Endodermal cell (in vitro differentiated cells): Measurements from ENCODE around the gene P4HTM. TPM values are rescaled to one million over a fixed set of nuclear protein-coding genes. Genes with fewer than 3 reads are reported as not detected.

ENCODE experiments used
- DNase-seq: peaks from one replicate; pipeline ENCODE4 v3.0.0-alpha.2; 2017
- H3K27ac ChIP-seq: 2 replicates; pipeline ENCODE4 v1.5.1; 2013; ENCODE audit warnings: mild to moderate bottlenecking, low read depth, low read length, moderate library complexity
- H3K27me3 ChIP-seq: 2 replicates; pipeline ENCODE4 v1.6.1; 2013; ENCODE audit warnings: mild to moderate bottlenecking, low read length, moderate library complexity; ENCODE audit not compliant: insufficient read depth, control insufficient read depth, poor library complexity, severe bottlenecking
- H3K36me3 ChIP-seq: 2 replicates; pipeline ENCODE4 v1.7.0; 2013; ENCODE audit warnings: mild to moderate bottlenecking, low read length, moderate library complexity; ENCODE audit not compliant: control insufficient read depth, insufficient read depth
- H3K4me1 ChIP-seq: one replicate; pipeline ENCODE4 v1.7.0; 2013; ENCODE audit warnings: low read length; ENCODE audit not compliant: control insufficient read depth, insufficient read depth
- H3K4me3 ChIP-seq: 2 replicates; pipeline ENCODE4 v1.5.1; 2013; ENCODE audit warnings: mild to moderate bottlenecking, low read length, moderate library complexity
- H3K9ac ChIP-seq: 2 replicates; pipeline ENCODE4 v1.6.1; 2013; ENCODE audit warnings: mild to moderate bottlenecking, low read length, moderate library complexity; ENCODE audit not compliant: poor library complexity, severe bottlenecking; ENCODE audit errors: extremely low read depth
- H3K9me3 ChIP-seq: 2 replicates; pipeline ENCODE4 v1.6.1; 2013; ENCODE audit warnings: mild to moderate bottlenecking, low read length, moderate library complexity; ENCODE audit not compliant: control insufficient read depth
- H3K27ac Mint-ChIP-seq: 2 replicates; pipeline ENCODE4 v1.8.0; 2020; ENCODE audit warnings: mixed read lengths
- H3K27me3 Mint-ChIP-seq: 2 replicates; pipeline ENCODE4 v1.8.0; 2021; ENCODE audit warnings: mild to moderate bottlenecking, mixed read lengths; ENCODE audit not compliant: insufficient read depth
- H3K36me3 Mint-ChIP-seq: 2 replicates; pipeline ENCODE4 v1.8.0; 2020; ENCODE audit warnings: low read depth, mixed read lengths
- H3K4me1 Mint-ChIP-seq: 2 replicates; pipeline ENCODE4 v1.8.0; 2020; ENCODE audit warnings: mixed read lengths
- H3K4me3 Mint-ChIP-seq: 2 replicates; pipeline ENCODE4 v1.8.0; 2020; ENCODE audit warnings: mild to moderate bottlenecking, moderate library complexity, mixed read lengths
- H3K9me3 Mint-ChIP-seq: 2 replicates; pipeline ENCODE4 v1.8.0; 2020; ENCODE audit warnings: mild to moderate bottlenecking, mixed read lengths
- WGBS, 2 experiments: methylation state at CpG; one replicate each; pipeline versions ENCODE4 v1.1.5 to v1.1.7; 2013; ENCODE audit warnings: missing lambda C conversion rate in 2 of 2, mixed read lengths in 1 of 2; ENCODE audit not compliant: insufficient coverage in 1 of 2, insufficient read length in 1 of 2; 5-methylcytosine and 5-hydroxymethylcytosine counted together
- total RNA-seq, 2 donors: library from RNA; stranded (reverse); fragmentation: NEBNext Ultra II Directional in 1 of 2; extraction: Animal tissue kit (Norgen Biotek cat#: 25700) in 1 of 2; gene quantifications; 2 replicates in 1 of 2; 3 replicates in 1 of 2; pipeline ENCODE4 v1.2.1, GENCODE V29; 2021
- TF ChIP-seq, protein P1 (sequence below): fragments of 200-600 bp; sonication (generic); conservative IDR thresholded peaks from 2 replicates; pipeline ENCODE4 v1.5.0; 2021; ENCODE audit warnings: antibody characterized with exemption, mild to moderate bottlenecking

P4HTM gene
- total RNA-seq, 2 donors from 2014 or later: 12.4 to 17.6 TPM

DNA sequence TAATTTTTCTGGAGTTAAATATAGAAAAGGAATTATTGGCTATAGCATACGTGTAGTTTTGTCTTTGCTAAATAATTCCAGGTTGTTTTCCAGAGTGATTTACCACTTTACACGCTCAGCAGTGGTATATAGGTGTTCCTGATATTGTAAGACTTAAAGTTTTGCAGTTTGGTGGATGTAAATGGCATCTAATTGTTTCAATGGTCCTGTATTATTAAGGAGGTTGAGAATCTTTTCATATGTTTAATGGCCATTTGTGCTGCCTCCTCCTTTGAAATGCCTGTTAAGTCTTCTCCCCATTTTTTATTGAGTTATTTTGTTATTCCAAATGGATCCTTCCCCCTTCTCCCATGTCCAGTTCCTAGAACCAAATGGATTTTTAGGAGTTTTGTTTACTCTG is 26.4 kb upstream of the P4HTM start:
- no peaks in the 10 kb centered on the region for H3K9me3 Mint-ChIP-seq
- H3K27me3 Mint-ChIP-seq: no peaks in the 10 kb centered on the region
- no peak overlapping the region for H3K4me3 Mint-ChIP-seq
- no peak overlapping the region for H3K9ac ChIP-seq
- no peak for DNase-seq
- no peaks in the 10 kb centered on the region for H3K9me3 ChIP-seq
- peaks cover 56% of the 10 kb centered on the region for H3K36me3 ChIP-seq
- no peaks in the 10 kb centered on the region for H3K4me1 ChIP-seq
- WGBS, 2 experiments: 84 to 92% methylated on average over 2 of the region's 2 CpGs
- H3K27ac Mint-ChIP-seq: no peak overlapping the region
- H3K36me3 Mint-ChIP-seq: peaks cover 47% of the 10 kb centered on the region
- peaks cover 4% of the 10 kb centered on the region for H3K4me1 Mint-ChIP-seq
- H3K27ac ChIP-seq: no peak overlapping the region
- H3K4me3 ChIP-seq: no peak overlapping the region
- no peaks in the 10 kb centered on the region for H3K27me3 ChIP-seq
- TF ChIP-seq, protein P1, sequence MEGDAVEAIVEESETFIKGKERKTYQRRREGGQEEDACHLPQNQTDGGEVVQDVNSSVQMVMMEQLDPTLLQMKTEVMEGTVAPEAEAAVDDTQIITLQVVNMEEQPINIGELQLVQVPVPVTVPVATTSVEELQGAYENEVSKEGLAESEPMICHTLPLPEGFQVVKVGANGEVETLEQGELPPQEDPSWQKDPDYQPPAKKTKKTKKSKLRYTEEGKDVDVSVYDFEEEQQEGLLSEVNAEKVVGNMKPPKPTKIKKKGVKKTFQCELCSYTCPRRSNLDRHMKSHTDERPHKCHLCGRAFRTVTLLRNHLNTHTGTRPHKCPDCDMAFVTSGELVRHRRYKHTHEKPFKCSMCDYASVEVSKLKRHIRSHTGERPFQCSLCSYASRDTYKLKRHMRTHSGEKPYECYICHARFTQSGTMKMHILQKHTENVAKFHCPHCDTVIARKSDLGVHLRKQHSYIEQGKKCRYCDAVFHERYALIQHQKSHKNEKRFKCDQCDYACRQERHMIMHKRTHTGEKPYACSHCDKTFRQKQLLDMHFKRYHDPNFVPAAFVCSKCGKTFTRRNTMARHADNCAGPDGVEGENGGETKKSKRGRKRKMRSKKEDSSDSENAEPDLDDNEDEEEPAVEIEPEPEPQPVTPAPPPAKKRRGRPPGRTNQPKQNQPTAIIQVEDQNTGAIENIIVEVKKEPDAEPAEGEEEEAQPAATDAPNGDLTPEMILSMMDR: no peak

DNA sequence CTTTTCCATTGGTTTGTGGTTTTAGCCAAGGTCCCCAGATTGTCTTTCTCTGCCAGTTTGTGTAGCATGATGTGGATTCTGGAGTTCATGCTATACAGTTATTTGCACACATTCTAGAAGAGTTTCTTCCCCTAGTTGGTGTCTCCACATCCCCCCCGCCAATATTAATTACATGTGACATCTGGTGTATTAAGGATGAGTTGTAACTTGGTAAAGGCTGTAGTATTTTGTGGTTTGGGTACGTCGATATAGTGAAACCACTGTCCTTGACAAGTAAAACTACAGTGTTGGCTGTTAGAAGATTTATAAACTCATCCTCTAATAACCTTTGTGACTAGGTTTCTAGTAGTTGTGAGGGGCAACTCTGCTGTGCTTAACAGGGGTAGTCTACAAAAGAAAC is 23.7 kb upstream of the P4HTM start:
- 94% methylated on average over 3 of the region's 3 CpGs; no CpG with 5 or more reads in 1 of the 2 experiments for WGBS, 2 experiments
- TF ChIP-seq, protein P1: no peak
- Mint-ChIP-seq H3K27ac (no peak overlapping the region), H3K27me3 (no peaks in the 10 kb centered on the region), H3K4me3 (no peak overlapping the region), H3K9me3 (no peaks in the 10 kb centered on the region), H3K36me3 (peaks cover 65% of the 10 kb centered on the region), H3K4me1 (peaks cover 4% of the 10 kb centered on the region)
- H3K9me3 ChIP-seq: no peaks in the 10 kb centered on the region
- H3K27me3 ChIP-seq: no peaks in the 10 kb centered on the region
- no peak overlapping the region for H3K9ac ChIP-seq
- peaks cover 75% of the 10 kb centered on the region for H3K36me3 ChIP-seq
- no peak overlapping the region for H3K4me3 ChIP-seq
- no peak for DNase-seq
- no peaks in the 10 kb centered on the region for H3K4me1 ChIP-seq
- H3K27ac ChIP-seq: no peak overlapping the region

DNA sequence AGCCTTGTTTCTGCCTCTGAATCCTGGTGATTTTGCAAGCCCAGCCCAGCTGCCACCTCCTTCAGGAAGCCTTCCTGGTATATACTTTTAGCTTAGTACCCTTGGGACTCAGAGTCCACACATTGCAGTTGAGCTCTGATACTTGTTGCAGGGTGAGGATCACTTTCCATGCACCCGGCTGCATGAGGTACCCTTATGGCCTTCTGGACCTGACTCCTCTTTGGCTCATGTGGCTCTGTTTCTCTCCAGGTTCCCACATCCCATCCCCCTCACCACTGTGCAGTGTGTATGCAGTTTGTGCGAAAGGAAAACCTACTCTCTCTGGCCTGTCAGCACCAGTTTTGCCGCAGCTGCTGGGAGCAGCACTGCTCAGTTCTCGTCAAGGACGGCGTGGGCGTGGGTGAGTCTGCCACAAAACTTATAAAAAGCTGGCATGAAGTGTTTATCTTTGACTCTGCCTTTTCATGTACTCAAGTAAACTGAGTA is 23.1 kb upstream of the P4HTM start:
- peaks cover 76% of the 10 kb centered on the region for H3K36me3 ChIP-seq
- H3K9me3 Mint-ChIP-seq: no peaks in the 10 kb centered on the region
- peak; percentile 30 for DNase-seq

More for the DNA sequence above, 23.1 kb upstream of the P4HTM start:
- peaks cover 4% of the 10 kb centered on the region for H3K4me1 Mint-ChIP-seq
- H3K4me1 ChIP-seq: no peaks in the 10 kb centered on the region
- no peak overlapping the region for H3K9ac ChIP-seq
- TF ChIP-seq, protein P1: no peak
- no peaks in the 10 kb centered on the region for H3K9me3 ChIP-seq
- H3K36me3 Mint-ChIP-seq: peaks cover 68% of the 10 kb centered on the region
- no peaks in the 10 kb centered on the region for H3K27me3 ChIP-seq
- H3K27me3 Mint-ChIP-seq: no peaks in the 10 kb centered on the region
- peak overlapping the region; percentile 46 for H3K27ac Mint-ChIP-seq
- 91% methylated on average over 6 to 7 of the region's 7 CpGs for WGBS, 2 experiments
- no peak overlapping the region for H3K4me3 Mint-ChIP-seq
- H3K4me3 ChIP-seq: no peak overlapping the region
- H3K27ac ChIP-seq: no peak overlapping the region
